Ascending aorta (tissue), 2 donors: ENCODE results near the gene BRPF3. TPM values are rescaled to one million over a fixed set of nuclear protein-coding genes. Genes with fewer than 3 reads are reported as not detected.

Source experiments
- DNase-seq, 2 donors: peaks; one replicate each; pipeline ENCODE4 v3.0.0-alpha.2; 2019; ENCODE audit warnings: low spot score in 2 of 2
- H3K27ac ChIP-seq, 2 donors: fragments of 200-600 bp; sonication (generic); one replicate each; pipeline ENCODE4 v1.5.1; 2016 to 2017; ENCODE audit warnings: mild to moderate bottlenecking in 1 of 2
- H3K27me3 ChIP-seq: fragments of 200-600 bp; sonication (generic); one replicate; pipeline ENCODE4 v1.5.1; 2017
- H3K36me3 ChIP-seq, 2 donors: fragments of 200-600 bp; sonication (generic); one replicate each; pipeline ENCODE4 v1.5.1; 2016
- H3K4me1 ChIP-seq, 2 donors: fragments of 200-600 bp; sonication (generic); one replicate each; pipeline ENCODE4 v1.5.1; 2016 to 2017; ENCODE audit warnings: mild to moderate bottlenecking in 1 of 2
- H3K4me3 ChIP-seq, 2 donors: fragments of 200-600 bp; sonication (generic); one replicate each; pipeline ENCODE4 v1.5.1; 2016 to 2017; ENCODE audit warnings: mild to moderate bottlenecking in 1 of 2
- H3K9me3 ChIP-seq, 2 donors: fragments of 200-600 bp; sonication (generic); one replicate each; pipeline ENCODE4 v1.5.1; 2016
- CTCF ChIP-seq, 3 experiments: fragments of 200-600 bp in 2 of 3; fragments of 450-650 bp in 1 of 3; sonication (generic) in 2 of 3; IDR thresholded peaks; one replicate each; pipeline ENCODE4 v1.5.1; 2016 to 2019; ENCODE audit warnings: antibody characterized with exemption in 3 of 3, mild to moderate bottlenecking in 1 of 3, moderate library complexity in 1 of 3
- intact Hi-C: fragments of 100-400 bp; cut with DNase I; formaldehyde crosslinking; loops from one replicate; pipeline ENCODE4 v1.15.1; 2023
- total RNA-seq: library from RNA; depleted of rRNA; stranded (reverse); fragments of >200 nt; gene quantifications from one replicate; pipeline ENCODE4 v1.1.0, GENCODE V29; 2016

The BRPF3 gene
- total RNA-seq, 1 donor from 2014 or later = 26.5 TPM

- H3K9me3 ChIP-seq = no peaks in the 10 kb centered on the region
- intact Hi-C loops = no loop called here
- no peaks in the 10 kb centered on the region for H3K36me3 ChIP-seq
- no peak overlapping the region for H3K27ac ChIP-seq
- TF ChIP-seq CTCF (IDR thresholded peaks at IDR 0.05) = no peak
- H3K4me3 ChIP-seq = no peak overlapping the region
- DNase-seq = no peak
- no peaks in the 10 kb centered on the region for H3K27me3 ChIP-seq
- H3K4me1 ChIP-seq = no peaks in the 10 kb centered on the region
Measured at GRCh38 chr6:36277946-36278470, 81.5 kb downstream of the BRPF3 start.

- no peaks in the 10 kb centered on the region for H3K36me3 ChIP-seq
- H3K27me3 ChIP-seq = no peaks in the 10 kb centered on the region
- H3K4me1 ChIP-seq = no peaks in the 10 kb centered on the region
- no peak for TF ChIP-seq CTCF (IDR thresholded peaks at IDR 0.05)
- intact Hi-C loops = no loop called here
- H3K9me3 ChIP-seq = no peaks in the 10 kb centered on the region
- H3K27ac ChIP-seq = no peak overlapping the region
- no peak overlapping the region for H3K4me3 ChIP-seq
- DNase-seq = no peak
Measured at GRCh38 chr6:36280467-36280866, 83.9 kb downstream of the BRPF3 start.

- Histone ChIP-seq H3K27ac (no peak overlapping the region), H3K27me3 (peaks cover 3% of the 10 kb centered on the region), H3K9me3 (no peaks in the 10 kb centered on the region), H3K36me3 (no peaks in the 10 kb centered on the region), H3K4me3 (no peak overlapping the region), H3K4me1 (no peaks in the 10 kb centered on the region)
- DNase-seq = no peak
- intact Hi-C loops = no loop called here
- TF ChIP-seq CTCF (IDR thresholded peaks at IDR 0.05) = no peak
Measured at GRCh38 chr6:36280983-36281382, 84.4 kb downstream of the BRPF3 start.

Other genes starting within 250 kb of the BRPF3 start
- not detected for gene SLC26A8, start 172.1 kb upstream of the BRPF3 start, total RNA-seq
- 37.3 TPM for gene MAPK14, start 168.9 kb upstream of the BRPF3 start, total RNA-seq
- gene MAPK13, start 66.2 kb upstream of the BRPF3 start, total RNA-seq = 7.7 TPM
- not detected for gene PNPLA1, start 73.3 kb downstream of the BRPF3 start, total RNA-seq
- gene BNIP5, start 140.1 kb downstream of the BRPF3 start, total RNA-seq = not detected
- gene ETV7, start 190.9 kb downstream of the BRPF3 start, total RNA-seq = not detected
- gene PXT1, start 246.1 kb downstream of the BRPF3 start, total RNA-seq = not detected
- 71.5 TPM for gene KCTD20, start 246.3 kb downstream of the BRPF3 start, total RNA-seq